HEK293 (cell line): ENCODE measurements around the gene KRT79.

Source experiments
- CTCF ChIA-PET: fragments of 350-600 bp; formaldehyde crosslinking; extraction: SDS; loops from one replicate; lab custom pipeline; 2021; ENCODE audit warnings: antibody characterized with exemption; lab: Yijun Ruan, JAX
- POLR2A ChIA-PET: fragments of 300-600 bp; formaldehyde crosslinking; extraction: SDS; loops from one replicate; lab custom pipeline; 2020; ENCODE audit warnings: antibody characterized with exemption, inconsistent platforms; lab: Yijun Ruan, JAX
- H3K27ac ChIP-seq: fragments of 200-500 bp; sonication (Bioruptor generic); 2 replicates; pipeline ENCODE4 v1.5.1; 2014; ENCODE audit warnings: low read depth, low read length, control low read depth, inconsistent platforms; ENCODE audit errors: extremely low read depth
- H3K36me3 ChIP-seq, 2 experiments: fragments of 200-500 bp in 1 of 2; sonication (Bioruptor generic) in 1 of 2; 1 replicate in 1 of 2; 2 replicates in 1 of 2; pipeline ENCODE4 v1.5.1; 2014 to 2017; ENCODE audit warnings: inconsistent platforms in 2 of 2, low read length in 2 of 2; ENCODE audit not compliant: control insufficient read depth in 2 of 2, insufficient read depth in 1 of 2
- H3K4me1 ChIP-seq: fragments of 200-500 bp; sonication (Bioruptor generic); 2 replicates; pipeline ENCODE4 v1.5.1; 2014; ENCODE audit warnings: mild to moderate bottlenecking, low read length, inconsistent platforms; ENCODE audit not compliant: control insufficient read depth, insufficient read depth
- H3K4me3 ChIP-seq: 2 replicates; pipeline ENCODE4 v1.5.1; 2011; ENCODE audit warnings: low read depth, mild to moderate bottlenecking, control low read depth, low read length, moderate library complexity
- H3K9me3 ChIP-seq: fragments of 200-500 bp; sonication (Bioruptor generic); 2 replicates; pipeline ENCODE4 v1.5.1; 2014; ENCODE audit warnings: low read depth, low read length, inconsistent platforms; ENCODE audit not compliant: control insufficient read depth, insufficient read depth
- BCL11B ChIP-seq: fragments of 450-650 bp; formaldehyde crosslinking; IDR thresholded peaks from 2 replicates; pipeline ENCODE4 v1.5.1; 2016; ENCODE audit warnings: low read depth, missing biosample characterization, missing genetic modification characterization
- GFI1B ChIP-seq: fragments of 450-650 bp; formaldehyde crosslinking; IDR thresholded peaks from 2 replicates; pipeline ENCODE4 v1.5.1; 2016; ENCODE audit warnings: missing biosample characterization, missing genetic modification characterization
- SCRT1 ChIP-seq: fragments of 450-650 bp; formaldehyde crosslinking; IDR thresholded peaks from 2 replicates; pipeline ENCODE4 v1.5.1; 2016; ENCODE audit warnings: missing biosample characterization, missing genetic modification characterization, borderline replicate concordance
- TCF7L2 ChIP-seq: IDR thresholded peaks from 2 replicates; pipeline ENCODE4 v1.6.1; 2011; ENCODE audit warnings: low read depth, mild to moderate bottlenecking, inconsistent platforms, low read length, moderate library complexity, borderline replicate concordance
- ZBTB7A ChIP-seq: fragments of 450-650 bp; formaldehyde crosslinking; IDR thresholded peaks from 2 replicates; pipeline ENCODE4 v1.5.1; 2016; ENCODE audit warnings: low read depth, missing biosample characterization, missing genetic modification characterization
- ZNF114 ChIP-seq: fragments of 450-650 bp; formaldehyde crosslinking; IDR thresholded peaks from 2 replicates; pipeline ENCODE4 v1.5.0; 2017; ENCODE audit warnings: missing biosample characterization, missing genetic modification characterization
- ZNF23 ChIP-seq: fragments of 450-650 bp; formaldehyde crosslinking; IDR thresholded peaks from 2 replicates; pipeline ENCODE4 v1.5.1; 2016; ENCODE audit warnings: missing biosample characterization, missing genetic modification characterization, borderline replicate concordance
- ZNF24 ChIP-seq: fragments of 450-650 bp; formaldehyde crosslinking; IDR thresholded peaks from 2 replicates; pipeline ENCODE4 v1.5.1; 2016; ENCODE audit warnings: missing biosample characterization, missing genetic modification characterization
- ZNF394 ChIP-seq: fragments of 450-650 bp; formaldehyde crosslinking; IDR thresholded peaks from 2 replicates; pipeline ENCODE4 v1.5.1; 2016; ENCODE audit warnings: missing biosample characterization, missing genetic modification characterization, mild to moderate bottlenecking, moderate library complexity, borderline replicate concordance
- ZNF473 ChIP-seq: fragments of 450-650 bp; formaldehyde crosslinking; IDR thresholded peaks from 2 replicates; pipeline ENCODE4 v1.5.1; 2017; ENCODE audit warnings: missing biosample characterization, missing genetic modification characterization
- ZNF600 ChIP-seq: fragments of 450-650 bp; formaldehyde crosslinking; IDR thresholded peaks from 2 replicates; pipeline ENCODE4 v1.5.1; 2016; ENCODE audit warnings: missing biosample characterization, missing genetic modification characterization
- ZNF76 ChIP-seq: fragments of 450-650 bp; formaldehyde crosslinking; IDR thresholded peaks from 2 replicates; pipeline ENCODE4; 2016; ENCODE audit warnings: low read depth, missing biosample characterization, missing genetic modification characterization, borderline replicate concordance
- TF ChIP-seq, protein P1 (sequence below): fragments of 450-650 bp; formaldehyde crosslinking; IDR thresholded peaks from 2 replicates; pipeline ENCODE4 v1.5.1; 2016; ENCODE audit warnings: missing biosample characterization, missing genetic modification characterization
- TF ChIP-seq, protein P2 (sequence below): fragments of 450-650 bp; formaldehyde crosslinking; IDR thresholded peaks from 2 replicates; pipeline ENCODE4 v1.5.1; 2017; ENCODE audit warnings: missing biosample characterization, missing genetic modification characterization
- TF ChIP-seq, protein P3 (sequence below): IDR thresholded peaks from 2 replicates; pipeline ENCODE4 v1.6.1; 2011; ENCODE audit warnings: mild to moderate bottlenecking, low read depth, low read length, borderline replicate concordance

Gene KRT79

DNA sequence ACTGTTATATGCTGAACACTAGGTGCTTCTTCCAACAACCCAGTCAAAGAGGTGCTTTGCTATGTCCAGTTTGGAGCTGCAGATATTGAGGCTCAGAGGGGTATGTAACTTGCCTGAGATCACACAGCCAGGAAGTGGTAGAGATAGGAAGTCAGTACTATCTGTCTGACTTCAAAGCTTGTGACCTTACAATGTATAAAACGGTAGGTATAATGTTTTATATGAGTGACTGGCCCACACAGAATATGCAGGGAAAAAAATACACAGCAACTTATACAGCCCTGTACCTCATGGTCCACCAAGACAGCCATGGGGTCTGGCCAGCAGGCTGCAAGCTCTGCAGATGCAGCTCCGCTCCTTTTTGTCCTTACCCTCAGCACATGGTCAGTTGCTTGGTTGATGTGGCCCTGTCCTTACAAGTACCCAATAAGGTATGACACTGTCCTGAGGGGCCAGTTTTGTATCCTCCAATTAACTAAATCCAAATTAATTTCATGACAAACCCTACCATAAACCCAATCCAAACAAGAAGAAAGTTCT is 16.3 kb downstream of the KRT79 start:
- no peak for TF ChIP-seq ZNF76 (tag by site-specific recombination)
- no peak for TF ChIP-seq ZNF23 (tag by site-specific recombination)
- TF ChIP-seq, all 188 proteins: peak for 0
- Histone ChIP-seq H3K9me3 (no peaks in the 10 kb centered on the region), H3K4me3 (no peak overlapping the region), H3K27ac (no peak overlapping the region), H3K36me3 (no peaks in the 10 kb centered on the region), H3K4me1 (no peaks in the 10 kb centered on the region)
- ChIA-PET CTCF (interaction anchor here (0.6 to 2.4 kb wide), 2 partner anchors 48 to 54 kb away, joined by 3 to 7 read pairs; no protein-coding TSS in a partner anchor), POLR2A (no interaction called here)

DNA sequence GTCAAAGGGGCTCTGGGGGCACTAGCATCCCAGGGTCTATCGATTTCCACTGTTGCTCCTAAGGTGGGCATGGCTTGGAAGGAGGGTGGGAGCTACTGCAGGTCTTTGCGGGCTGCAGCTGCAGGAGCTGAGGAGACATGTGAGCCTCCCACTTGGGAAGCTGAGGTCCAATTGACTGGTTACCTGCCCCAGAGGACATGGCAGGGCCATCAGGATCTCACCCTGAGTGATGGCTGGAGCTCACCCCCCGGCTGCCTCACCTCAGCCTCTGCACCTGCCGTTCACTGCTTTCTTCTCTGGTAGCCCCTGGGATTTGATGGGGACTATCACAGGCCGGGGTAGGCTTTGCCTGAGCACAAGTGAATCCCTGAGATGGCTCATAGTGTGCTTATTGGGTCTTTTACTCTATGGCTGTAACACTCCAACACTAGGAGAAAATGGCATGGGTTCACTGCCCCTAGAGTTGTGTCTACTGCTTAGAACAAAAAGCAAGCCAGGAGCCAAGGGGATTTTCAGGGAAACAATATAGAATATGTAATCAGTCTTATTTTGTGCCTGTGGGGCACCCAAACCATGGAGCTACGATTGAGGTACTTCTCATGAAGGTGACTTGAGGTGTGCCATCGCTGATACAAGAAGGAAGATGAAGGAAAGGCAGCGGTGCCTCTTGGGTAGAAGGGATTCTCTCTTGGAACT is 17.0 kb downstream of the KRT79 start:
- Histone ChIP-seq H3K4me3 (no peak overlapping the region), H3K27ac (no peak overlapping the region), H3K36me3 (no peaks in the 10 kb centered on the region), H3K4me1 (no peaks in the 10 kb centered on the region), H3K9me3 (no peaks in the 10 kb centered on the region)
- CTCF ChIA-PET, result interaction anchor here (0.6 to 2.4 kb wide), 2 partner anchors 49 to 53 kb away, joined by 3 to 7 read pairs; no protein-coding TSS in a partner anchor
- TF ChIP-seq, protein P1, sequence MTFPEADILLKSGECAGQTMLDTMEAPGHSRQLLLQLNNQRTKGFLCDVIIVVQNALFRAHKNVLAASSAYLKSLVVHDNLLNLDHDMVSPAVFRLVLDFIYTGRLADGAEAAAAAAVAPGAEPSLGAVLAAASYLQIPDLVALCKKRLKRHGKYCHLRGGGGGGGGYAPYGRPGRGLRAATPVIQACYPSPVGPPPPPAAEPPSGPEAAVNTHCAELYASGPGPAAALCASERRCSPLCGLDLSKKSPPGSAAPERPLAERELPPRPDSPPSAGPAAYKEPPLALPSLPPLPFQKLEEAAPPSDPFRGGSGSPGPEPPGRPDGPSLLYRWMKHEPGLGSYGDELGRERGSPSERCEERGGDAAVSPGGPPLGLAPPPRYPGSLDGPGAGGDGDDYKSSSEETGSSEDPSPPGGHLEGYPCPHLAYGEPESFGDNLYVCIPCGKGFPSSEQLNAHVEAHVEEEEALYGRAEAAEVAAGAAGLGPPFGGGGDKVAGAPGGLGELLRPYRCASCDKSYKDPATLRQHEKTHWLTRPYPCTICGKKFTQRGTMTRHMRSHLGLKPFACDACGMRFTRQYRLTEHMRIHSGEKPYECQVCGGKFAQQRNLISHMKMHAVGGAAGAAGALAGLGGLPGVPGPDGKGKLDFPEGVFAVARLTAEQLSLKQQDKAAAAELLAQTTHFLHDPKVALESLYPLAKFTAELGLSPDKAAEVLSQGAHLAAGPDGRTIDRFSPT (tag by site-specific recombination), result no peak
- TF ChIP-seq SCRT1 (tag by site-specific recombination) (no peak), GFI1B (tag by site-specific recombination) (no peak), TCF7L2 (no peak), ZNF394 (tag by site-specific recombination) (no peak), BCL11B (tag by site-specific recombination) (no peak), ZNF600 (tag by site-specific recombination) (no peak), ZBTB7A (tag by site-specific recombination) (no peak), ZNF473 (tag by site-specific recombination) (no peak), ZNF24 (tag by site-specific recombination) (no peak), ZNF114 (no peak)
- TF ChIP-seq, protein P2, sequence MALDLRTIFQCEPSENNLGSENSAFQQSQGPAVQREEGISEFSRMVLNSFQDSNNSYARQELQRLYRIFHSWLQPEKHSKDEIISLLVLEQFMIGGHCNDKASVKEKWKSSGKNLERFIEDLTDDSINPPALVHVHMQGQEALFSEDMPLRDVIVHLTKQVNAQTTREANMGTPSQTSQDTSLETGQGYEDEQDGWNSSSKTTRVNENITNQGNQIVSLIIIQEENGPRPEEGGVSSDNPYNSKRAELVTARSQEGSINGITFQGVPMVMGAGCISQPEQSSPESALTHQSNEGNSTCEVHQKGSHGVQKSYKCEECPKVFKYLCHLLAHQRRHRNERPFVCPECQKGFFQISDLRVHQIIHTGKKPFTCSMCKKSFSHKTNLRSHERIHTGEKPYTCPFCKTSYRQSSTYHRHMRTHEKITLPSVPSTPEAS (tag by site-specific recombination), result no peak
- TF ChIP-seq, protein P3, sequence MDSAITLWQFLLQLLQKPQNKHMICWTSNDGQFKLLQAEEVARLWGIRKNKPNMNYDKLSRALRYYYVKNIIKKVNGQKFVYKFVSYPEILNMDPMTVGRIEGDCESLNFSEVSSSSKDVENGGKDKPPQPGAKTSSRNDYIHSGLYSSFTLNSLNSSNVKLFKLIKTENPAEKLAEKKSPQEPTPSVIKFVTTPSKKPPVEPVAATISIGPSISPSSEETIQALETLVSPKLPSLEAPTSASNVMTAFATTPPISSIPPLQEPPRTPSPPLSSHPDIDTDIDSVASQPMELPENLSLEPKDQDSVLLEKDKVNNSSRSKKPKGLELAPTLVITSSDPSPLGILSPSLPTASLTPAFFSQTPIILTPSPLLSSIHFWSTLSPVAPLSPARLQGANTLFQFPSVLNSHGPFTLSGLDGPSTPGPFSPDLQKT, result no peak
- POLR2A ChIA-PET, result no interaction called here
